Stomach (tissue), 4 donors: Measurements from ENCODE around the gene SCAMP4.

ENCODE experiments used
- CTCF ChIP-seq, 7 experiments: fragments of 450-650 bp in 4 of 7; fragments of 200-600 bp in 3 of 7; sonication (generic) in 3 of 7; IDR thresholded peaks; one replicate each; pipeline ENCODE4 v1.5.1; 2016 to 2019; ENCODE audit warnings: antibody characterized with exemption in 7 of 7, control low read depth in 2 of 7, mild to moderate bottlenecking in 1 of 7
- EP300 ChIP-seq: sonication (generic); formaldehyde crosslinking; IDR thresholded peaks from one replicate; pipeline ENCODE4 v1.6.1; 2017; ENCODE audit warnings: antibody characterized with exemption
- POLR2A ChIP-seq, 4 donors: fragments of 450-650 bp; IDR thresholded peaks; one replicate each; pipeline ENCODE4 v1.6.1; 2016; ENCODE audit warnings: antibody characterized with exemption in 4 of 4, control low read depth in 2 of 4, mild to moderate bottlenecking in 1 of 4, moderate library complexity in 1 of 4
- POLR2AphosphoS5 ChIP-seq, 3 donors: sonication (generic); formaldehyde crosslinking; IDR thresholded peaks; one replicate each; pipeline ENCODE4 v1.6.1; 2016; ENCODE audit warnings: antibody characterized with exemption in 3 of 3

GRCh38 chr19:1957562-1958248 is 52.5 kb downstream of the SCAMP4 start:
- TF ChIP-seq CTCF (IDR thresholded peaks at IDR 0.05), result no peak
- TF ChIP-seq POLR2AphosphoS5 (IDR thresholded peaks at IDR 0.05), result no peak
- TF ChIP-seq POLR2A (IDR thresholded peaks at IDR 0.05), result no peak
- TF ChIP-seq EP300, result no peak
